Progenitor cell of endocrine pancreas (in vitro differentiated cells): Measurements from ENCODE around the gene GAA. TPM values are rescaled to one million over a fixed set of nuclear protein-coding genes. Genes with fewer than 3 reads are reported as not detected.
A peak's percentile ranks its signal among the peaks of the same experiment; 100 is the strongest.

Experiments used
- DNase-seq: peaks from one replicate; pipeline ENCODE4 v3.0.0; 2021; ENCODE audit warnings: low spot score; ENCODE audit not compliant: unreplicated experiment
- H3K27ac Mint-ChIP-seq: 2 replicates; pipeline ENCODE4 v1.8.0; 2021; ENCODE audit warnings: mild to moderate bottlenecking, moderate library complexity, mixed read lengths
- H3K27me3 Mint-ChIP-seq: 2 replicates; pipeline ENCODE4 v1.8.0; 2021; ENCODE audit warnings: mixed read lengths
- H3K36me3 Mint-ChIP-seq: 2 replicates; pipeline ENCODE4 v1.8.0; 2022; ENCODE audit warnings: mixed read lengths; ENCODE audit not compliant: insufficient read depth
- H3K4me1 Mint-ChIP-seq: 2 replicates; pipeline ENCODE4 v1.8.0; 2021; ENCODE audit warnings: low read depth, mixed read lengths
- H3K4me3 Mint-ChIP-seq: 2 replicates; pipeline ENCODE4 v1.8.0; 2021; ENCODE audit warnings: low read depth, mild to moderate bottlenecking, moderate library complexity, mixed read lengths
- H3K9me3 Mint-ChIP-seq: 2 replicates; pipeline ENCODE4 v1.8.0; 2021; ENCODE audit warnings: low read depth, mixed read lengths
- total RNA-seq: library from RNA; stranded (reverse); gene quantifications from 2 replicates; pipeline ENCODE4 v1.2.1, GENCODE V29; 2021
- TF ChIP-seq, protein P1 (sequence below): fragments of 200-600 bp; sonication (generic); IDR thresholded peaks from one replicate; pipeline ENCODE4 v1.5.0; 2021; ENCODE audit warnings: antibody characterized with exemption, mild to moderate bottlenecking; ENCODE audit not compliant: unreplicated experiment

GAA gene
- total RNA-seq, 1 donor from 2014 or later: 37.9 TPM

DNA sequence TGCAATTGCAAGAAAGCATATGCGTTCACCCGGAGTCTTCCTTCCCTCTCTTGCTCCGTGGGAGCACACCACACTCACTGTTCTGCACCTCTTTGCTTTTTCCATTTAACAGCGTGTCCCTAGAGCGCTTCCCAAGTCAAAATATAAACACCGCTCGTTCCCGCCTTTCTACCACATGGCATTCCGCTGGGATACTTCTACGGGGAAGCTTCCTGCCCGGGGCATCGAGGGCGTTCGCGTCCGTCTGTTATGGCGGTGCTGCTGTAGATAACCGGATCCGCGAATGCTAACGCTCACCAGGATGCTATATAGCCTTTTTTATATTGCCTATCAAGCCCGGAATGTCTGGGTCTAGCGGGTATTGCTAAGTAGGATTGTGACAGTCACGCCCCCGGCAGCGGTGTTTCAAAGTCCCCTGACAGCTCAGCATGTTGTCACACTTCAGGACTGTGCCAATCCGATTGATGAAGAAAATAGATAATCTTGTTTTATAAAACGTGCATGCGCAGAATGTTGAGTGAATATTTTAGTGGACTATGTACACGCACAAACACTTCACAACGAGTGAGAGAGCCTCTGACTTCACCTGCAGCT is 33.9 kb upstream of the GAA start:
- Mint-ChIP-seq H3K4me1 (peaks cover 7% of the 10 kb centered on the region), H3K4me3 (no peak overlapping the region), H3K36me3 (peaks cover 2% of the 10 kb centered on the region), H3K27ac (no peak overlapping the region), H3K9me3 (no peaks in the 10 kb centered on the region), H3K27me3 (no peaks in the 10 kb centered on the region)
- TF ChIP-seq, protein P1, sequence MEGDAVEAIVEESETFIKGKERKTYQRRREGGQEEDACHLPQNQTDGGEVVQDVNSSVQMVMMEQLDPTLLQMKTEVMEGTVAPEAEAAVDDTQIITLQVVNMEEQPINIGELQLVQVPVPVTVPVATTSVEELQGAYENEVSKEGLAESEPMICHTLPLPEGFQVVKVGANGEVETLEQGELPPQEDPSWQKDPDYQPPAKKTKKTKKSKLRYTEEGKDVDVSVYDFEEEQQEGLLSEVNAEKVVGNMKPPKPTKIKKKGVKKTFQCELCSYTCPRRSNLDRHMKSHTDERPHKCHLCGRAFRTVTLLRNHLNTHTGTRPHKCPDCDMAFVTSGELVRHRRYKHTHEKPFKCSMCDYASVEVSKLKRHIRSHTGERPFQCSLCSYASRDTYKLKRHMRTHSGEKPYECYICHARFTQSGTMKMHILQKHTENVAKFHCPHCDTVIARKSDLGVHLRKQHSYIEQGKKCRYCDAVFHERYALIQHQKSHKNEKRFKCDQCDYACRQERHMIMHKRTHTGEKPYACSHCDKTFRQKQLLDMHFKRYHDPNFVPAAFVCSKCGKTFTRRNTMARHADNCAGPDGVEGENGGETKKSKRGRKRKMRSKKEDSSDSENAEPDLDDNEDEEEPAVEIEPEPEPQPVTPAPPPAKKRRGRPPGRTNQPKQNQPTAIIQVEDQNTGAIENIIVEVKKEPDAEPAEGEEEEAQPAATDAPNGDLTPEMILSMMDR: no peak
- DNase-seq: no peak

DNA sequence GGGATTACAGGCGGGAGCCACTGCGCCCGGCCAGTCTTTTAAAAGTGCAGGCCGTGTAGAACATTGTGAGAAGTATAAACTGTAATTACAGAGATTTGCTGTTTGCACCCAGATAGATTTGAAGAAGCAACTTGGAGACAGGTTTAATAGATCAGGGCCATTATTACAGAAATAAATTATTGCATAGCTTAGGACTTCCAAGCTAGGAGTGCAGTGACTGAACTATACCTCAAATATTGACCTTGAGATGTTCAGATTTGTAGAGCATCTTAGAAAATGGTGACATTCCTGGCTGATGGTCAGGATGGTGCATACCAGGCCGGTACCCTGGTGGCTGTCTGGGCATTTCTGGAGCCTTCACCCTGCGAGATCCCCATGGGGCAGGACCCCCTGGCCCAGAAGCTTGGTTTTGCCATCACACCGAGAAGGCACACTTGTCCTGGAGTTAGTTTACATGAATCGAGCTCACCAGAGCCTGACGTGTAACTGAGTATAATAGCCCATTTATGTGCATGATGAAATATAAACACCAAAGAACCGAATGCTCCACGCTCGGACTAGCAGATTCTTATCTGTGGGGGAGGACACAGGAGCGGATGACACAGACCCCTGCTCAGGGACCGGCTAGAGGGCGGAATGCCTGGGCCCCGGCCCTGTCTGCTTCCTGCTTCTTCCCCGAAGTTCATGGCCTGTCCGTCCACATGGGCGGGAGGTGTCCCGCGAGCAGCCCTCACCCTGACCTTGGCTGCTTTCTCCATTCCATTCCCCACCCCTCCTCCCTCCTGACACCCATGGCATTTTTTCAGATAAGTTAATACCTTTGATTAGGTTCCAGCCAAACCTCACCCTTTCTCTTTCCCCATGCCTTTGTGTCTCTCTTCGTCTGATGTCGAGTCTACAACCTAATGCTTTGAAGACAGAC is 32.8 kb upstream of the GAA start:
- H3K4me1 Mint-ChIP-seq: peaks cover 7% of the 10 kb centered on the region
- H3K4me3 Mint-ChIP-seq: no peak overlapping the region
- peak overlapping the region; percentile 58 for H3K27ac Mint-ChIP-seq

DNA sequence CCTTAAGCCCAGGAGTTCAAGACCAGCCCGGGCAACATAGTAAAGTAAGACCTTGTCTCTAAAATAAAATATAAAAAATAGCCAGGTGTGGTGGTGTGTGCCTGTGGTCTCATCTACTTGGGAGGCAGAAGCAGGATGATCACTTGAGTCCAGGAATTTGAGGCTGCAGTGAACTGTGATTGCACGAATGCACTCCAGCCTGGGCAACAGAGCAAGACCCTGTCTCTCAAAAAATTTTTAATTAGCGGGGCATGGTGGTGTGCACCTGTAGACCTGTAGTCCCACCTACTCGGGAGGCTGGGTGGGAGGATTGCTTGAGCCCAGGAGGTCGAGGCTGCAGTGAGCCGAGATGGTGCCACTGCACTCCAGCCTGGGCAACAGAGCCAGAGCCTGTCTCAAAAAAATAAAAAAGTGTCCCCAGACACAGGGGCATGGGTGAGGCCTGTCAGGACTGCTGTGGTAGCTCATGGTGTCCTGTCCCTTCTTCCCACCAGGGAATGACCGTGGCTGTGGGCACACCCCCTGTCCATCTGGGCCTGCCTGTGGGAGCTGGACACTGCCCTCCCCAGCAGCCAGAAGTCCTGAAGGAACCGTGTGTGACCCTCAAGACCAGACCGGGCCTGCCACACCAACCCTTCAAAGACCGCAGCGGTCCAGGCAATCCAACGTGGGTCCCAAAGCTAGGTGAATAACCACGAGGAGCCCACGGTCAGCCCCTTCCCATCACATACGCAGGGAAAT is 30.8 kb upstream of the GAA start:
- Mint-ChIP-seq H3K4me3 (no peak overlapping the region), H3K27me3 (no peaks in the 10 kb centered on the region), H3K36me3 (peaks cover 1% of the 10 kb centered on the region), H3K9me3 (no peaks in the 10 kb centered on the region), H3K4me1 (peaks cover 7% of the 10 kb centered on the region), H3K27ac (no peak overlapping the region)
- no peak for DNase-seq
- TF ChIP-seq, protein P1: no peak

More for the DNA sequence above, 32.8 kb upstream of the GAA start:
- TF ChIP-seq, protein P1: no peak
- H3K27me3 Mint-ChIP-seq: no peaks in the 10 kb centered on the region
- no peak for DNase-seq
- H3K9me3 Mint-ChIP-seq: no peaks in the 10 kb centered on the region
- H3K36me3 Mint-ChIP-seq: peaks cover 2% of the 10 kb centered on the region

DNA sequence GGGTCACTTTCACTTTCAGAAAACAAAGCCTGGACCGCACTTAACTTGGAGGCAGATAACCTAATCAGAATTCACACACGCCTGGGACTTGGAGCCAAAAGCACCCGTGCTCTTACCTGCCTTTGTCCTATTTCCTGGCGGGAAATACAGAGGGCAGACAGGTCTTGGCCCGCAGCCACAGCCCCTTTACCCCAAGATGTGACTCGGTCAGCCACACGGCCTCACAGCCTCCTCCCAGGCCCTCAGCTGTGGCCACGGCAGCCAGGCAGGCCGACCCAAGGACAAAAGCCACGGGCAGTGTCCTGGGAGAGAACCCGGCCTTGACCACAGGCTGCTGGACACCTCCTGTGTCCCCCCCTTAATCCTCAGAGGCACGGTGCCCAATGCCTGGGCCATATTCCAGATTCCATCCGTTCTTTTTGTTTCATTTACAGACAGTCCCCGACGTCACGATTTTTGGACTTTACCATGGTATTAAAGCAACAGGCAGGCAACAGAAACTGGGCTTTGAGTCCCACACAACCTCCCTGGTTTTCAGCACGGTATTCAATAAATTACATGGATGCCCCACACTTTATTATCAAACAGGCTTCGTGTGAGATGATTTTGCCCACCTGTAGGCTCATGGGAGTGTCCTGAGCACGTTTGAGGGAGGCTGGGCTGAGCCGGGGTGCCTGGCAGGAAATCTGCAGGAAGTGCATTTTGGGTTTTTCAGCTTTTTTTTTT is 30.1 kb upstream of the GAA start:
- H3K27ac Mint-ChIP-seq: no peak overlapping the region
- H3K4me1 Mint-ChIP-seq: peaks cover 7% of the 10 kb centered on the region
- H3K36me3 Mint-ChIP-seq: peaks cover 1% of the 10 kb centered on the region
- TF ChIP-seq, protein P1: no peak
- H3K4me3 Mint-ChIP-seq: no peak overlapping the region
- no peak for DNase-seq
- H3K27me3 Mint-ChIP-seq: no peaks in the 10 kb centered on the region
- H3K9me3 Mint-ChIP-seq: no peaks in the 10 kb centered on the region

DNA sequence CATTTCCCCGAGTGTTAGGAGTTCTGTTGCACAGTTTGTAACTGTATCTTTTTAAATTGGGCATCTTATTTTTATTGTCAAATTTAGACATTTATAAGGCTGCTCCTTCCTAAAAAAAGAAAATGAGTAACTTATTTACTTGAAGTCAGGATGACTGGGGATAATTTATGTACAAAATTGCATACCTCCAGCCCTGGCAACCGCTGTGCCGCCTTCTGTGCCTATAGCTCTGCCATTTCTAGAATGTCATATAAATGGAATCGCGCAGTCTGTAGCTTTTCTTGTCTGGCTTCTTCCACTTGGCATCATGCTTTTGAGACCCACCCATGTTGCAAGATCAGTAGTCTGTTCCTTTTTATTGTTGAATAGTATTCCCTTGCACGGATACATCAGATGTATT is 29.0 kb upstream of the GAA start:
- TF ChIP-seq, protein P1: no peak

More for the DNA sequence above, 29.0 kb upstream of the GAA start:
- Mint-ChIP-seq H3K4me1 (peaks cover 7% of the 10 kb centered on the region), H3K36me3 (no peaks in the 10 kb centered on the region), H3K9me3 (no peaks in the 10 kb centered on the region), H3K4me3 (no peak overlapping the region), H3K27me3 (no peaks in the 10 kb centered on the region), H3K27ac (no peak overlapping the region)
- no peak for DNase-seq
